HG03520 (cell line): ENCODE measurements around the gene PPFIA4.

Experiments
- ATAC-seq: cut with Tn5 transposase; IDR thresholded peaks from one replicate; pipeline ENCODE4 v1.9.1; 2021; ENCODE audit warnings: mild to moderate bottlenecking, moderate library complexity; ENCODE audit not compliant: unreplicated experiment

Gene PPFIA4

DNA sequence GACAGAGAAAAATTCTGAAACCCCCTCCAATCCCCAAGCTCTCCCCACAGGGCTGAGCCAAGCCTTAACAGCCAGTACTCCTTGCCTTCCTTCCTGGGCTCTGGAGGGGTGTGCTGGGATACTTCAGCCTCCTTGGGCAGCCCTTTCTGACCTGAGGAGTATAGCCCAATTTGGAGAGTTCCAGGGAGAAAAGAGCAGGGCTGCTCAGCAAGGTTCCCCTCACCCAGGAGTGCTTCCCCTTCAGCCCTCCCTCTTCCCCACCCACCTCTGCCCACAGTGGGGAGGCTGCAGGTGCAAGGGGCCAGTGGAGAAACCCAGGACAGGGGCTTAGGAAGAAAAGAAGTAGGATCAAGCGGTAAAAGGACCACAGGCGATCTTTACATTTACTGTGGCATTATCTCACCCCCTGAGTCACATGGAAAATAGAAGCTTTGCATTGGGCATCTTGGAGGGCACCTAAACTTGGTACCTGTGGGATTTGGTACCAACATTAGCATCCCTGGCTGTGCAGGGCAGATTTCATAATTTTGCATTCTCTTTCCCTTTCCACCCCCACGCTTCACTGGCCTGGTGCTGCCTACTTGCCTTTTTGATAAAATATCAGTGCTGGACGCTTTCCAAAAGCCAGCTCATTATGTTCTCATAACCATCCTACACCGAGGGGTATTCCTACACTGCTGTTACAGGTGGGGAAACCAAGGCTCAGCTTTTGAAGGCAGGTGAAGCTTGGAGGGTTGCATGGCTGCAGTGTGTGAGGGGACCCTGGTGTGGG, 98.4 kb downstream of the PPFIA4 start:
- ATAC-seq = no peak

DNA sequence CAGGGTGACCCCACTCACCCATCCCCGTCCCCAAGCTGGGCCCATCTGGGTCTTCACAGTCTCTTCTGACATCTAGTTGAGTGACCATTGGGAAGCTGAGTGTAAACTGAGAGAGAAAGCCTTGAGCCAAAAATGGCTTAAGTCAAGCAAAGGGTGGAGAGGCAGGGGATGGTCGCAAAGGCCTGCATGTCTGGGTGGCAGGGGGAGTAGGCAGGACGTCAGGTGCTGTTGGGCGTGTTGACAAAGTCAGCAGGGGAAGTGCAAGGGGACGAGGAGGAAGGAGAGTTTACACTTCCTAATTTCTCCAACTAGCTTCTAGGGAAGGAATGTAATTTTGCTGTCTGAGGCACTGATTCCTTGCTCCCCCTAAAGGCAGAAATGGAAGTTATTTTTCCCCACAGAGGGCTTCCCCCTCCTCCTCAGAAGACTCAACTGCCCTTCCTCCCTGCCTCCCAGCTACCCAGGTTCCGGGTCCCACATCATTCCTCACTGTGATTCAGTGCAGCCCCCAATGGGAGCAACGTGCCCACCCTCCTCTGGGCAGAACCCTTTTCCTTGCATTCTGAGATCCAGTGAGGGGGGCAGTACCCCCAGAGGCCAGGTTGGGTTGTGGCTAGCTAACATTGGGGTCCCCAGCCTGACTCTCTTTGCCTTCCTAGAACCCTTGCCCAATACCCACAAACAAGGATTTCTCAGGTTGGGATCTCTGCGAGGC, 100.0 kb downstream of the PPFIA4 start:
- no peak for ATAC-seq

DNA sequence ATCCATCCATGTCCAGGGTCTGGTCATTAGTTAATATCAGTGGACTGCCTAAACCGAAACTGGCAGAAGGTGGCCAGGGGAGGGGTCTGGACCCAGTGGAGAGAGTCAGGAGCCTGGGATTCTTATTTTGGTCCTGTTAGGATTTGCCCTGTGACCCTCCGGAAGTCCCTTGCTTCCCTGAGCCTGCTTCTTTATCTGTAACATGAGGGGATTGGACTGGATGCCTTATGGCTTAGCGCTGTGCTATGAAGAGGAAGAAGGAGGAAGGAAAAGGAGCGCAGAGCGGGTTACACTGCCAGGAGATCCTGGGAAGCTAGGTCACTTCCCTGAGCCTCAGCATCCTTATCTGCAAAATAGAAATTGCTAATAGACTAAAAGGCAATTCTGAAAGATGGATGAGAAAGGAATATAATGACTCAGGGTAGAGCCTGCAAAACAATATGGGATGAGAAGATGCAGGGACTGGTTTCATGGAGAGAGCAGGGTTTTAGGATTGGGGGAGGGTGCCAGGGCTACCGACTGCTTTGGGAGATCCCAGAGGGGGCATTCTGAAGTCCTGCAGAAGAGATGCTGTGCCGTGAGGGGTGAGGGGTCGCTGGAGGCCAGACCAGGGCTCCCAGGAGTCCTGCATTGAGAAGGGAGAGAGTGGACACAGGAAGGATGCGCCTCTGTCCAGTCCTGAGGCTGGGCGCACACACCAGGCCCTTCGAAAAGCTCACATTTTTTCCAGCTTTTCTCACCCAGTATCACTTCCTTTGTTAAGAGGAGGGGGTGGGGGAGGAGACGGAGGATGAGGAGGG, 100.8 kb downstream of the PPFIA4 start:
- ATAC-seq = no peak

DNA sequence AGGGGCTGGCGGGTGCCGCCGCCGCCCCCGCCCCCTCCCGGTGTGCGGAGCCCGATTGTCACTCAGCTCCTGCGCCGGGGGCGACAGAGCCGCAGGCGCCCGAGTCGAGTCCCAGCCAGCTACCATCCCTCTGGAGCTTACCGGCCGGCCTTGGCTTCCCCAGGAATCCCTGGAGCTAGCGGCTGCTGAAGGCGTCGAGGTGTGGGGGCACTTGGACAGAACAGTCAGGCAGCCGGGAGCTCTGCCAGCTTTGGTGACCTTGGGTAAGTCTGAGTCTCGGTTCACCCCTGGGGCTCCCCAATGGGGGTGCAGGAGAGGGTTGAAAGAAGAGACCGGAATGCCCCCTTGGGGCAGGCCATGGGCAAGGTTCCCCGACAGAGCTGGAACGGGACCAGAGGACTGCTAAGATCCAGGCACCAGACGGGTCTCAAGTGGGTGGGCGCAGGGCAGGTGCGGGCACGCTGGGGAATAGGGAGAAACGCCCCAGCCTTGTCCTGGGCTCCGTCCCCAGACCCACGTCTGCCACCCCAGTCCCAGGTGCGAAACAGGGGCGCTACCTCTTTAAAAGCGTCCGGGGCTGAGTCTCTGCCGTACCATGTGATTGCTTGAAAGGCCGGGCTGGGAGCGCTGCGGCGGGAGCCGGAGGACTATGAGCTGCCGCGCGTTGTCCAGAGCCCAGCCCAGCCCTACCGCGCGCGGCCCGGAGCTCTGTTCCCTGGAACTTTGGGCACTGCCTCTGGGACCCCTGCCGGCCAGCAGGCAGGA, 101.6 kb downstream of the PPFIA4 start, which contains the start of gene ADORA1:
ADORA1 (plus strand) TSS at position 61 of the 765 bp plus-strand sequence. CDS start 1,116 bp downstream, outside the sequence.
- ATAC-seq = no peak

DNA sequence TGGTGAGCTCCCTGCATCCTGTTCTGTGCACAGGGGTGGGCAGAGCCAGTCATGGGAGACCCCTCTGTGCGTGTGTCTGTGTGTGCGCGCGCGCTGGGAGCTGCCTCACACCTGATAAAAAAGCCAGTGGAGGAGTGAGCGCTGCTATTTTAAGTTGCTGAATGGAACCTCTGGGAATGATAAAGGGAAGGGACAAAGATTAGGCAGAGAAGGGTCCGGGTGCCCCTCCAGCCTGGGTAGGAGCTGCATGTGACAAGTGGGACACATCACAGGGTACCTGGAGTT, 102.1 kb downstream of the PPFIA4 start:
- ATAC-seq = no peak
